IPS-15b (cell line): ENCODE results near the gene CLEC12A.
"Not testable (repeated sequence)": the region's sequence is repeated elsewhere in the genome, so short reads cannot be mapped to it uniquely, and the experiment has no call there.

ENCODE experiments used
- H3K27me3 ChIP-seq: one replicate; pipeline ENCODE4 v1.6.1; 2013; ENCODE audit warnings: low read length; ENCODE audit not compliant: control insufficient read depth, insufficient read depth
- H3K36me3 ChIP-seq: one replicate; pipeline ENCODE4 v1.6.1; 2013; ENCODE audit warnings: low read length; ENCODE audit not compliant: control insufficient read depth, insufficient read depth
- H3K4me1 ChIP-seq: one replicate; pipeline ENCODE4 v1.6.1; 2013; ENCODE audit warnings: mild to moderate bottlenecking, low read length; ENCODE audit not compliant: control insufficient read depth, insufficient read depth
- H3K4me3 ChIP-seq: one replicate; pipeline ENCODE4 v1.5.1; 2013; ENCODE audit warnings: low read depth, low read length
- H3K9ac ChIP-seq: one replicate; pipeline ENCODE4 v1.6.1; 2013; ENCODE audit warnings: low read depth, mild to moderate bottlenecking, low read length
- H3K9me3 ChIP-seq: one replicate; pipeline ENCODE4 v1.6.1; 2013; ENCODE audit warnings: mild to moderate bottlenecking, low read length; ENCODE audit not compliant: control insufficient read depth, insufficient read depth

CLEC12A gene

DNA sequence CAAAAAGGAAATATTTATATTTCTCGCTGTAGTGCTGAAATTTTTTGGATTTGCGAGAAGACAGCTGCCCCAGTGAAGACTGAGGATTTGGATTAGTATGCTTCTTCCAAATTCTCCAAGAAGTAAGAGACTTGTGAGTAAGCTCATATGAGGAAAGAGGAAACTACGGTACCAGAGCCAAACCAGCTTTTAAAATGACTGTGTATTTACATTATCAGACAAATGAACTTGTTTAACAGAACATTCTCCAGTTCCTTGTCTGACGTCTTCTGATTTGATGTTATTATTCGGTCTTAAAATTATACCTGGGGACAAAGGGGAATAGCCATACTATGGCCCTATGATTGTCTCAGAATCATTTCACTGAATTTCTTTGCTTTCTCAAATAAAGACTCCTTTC lies 47.2 kb downstream of the CLEC12A start:
- peaks cover 7% of the 10 kb centered on the region for H3K4me1 ChIP-seq
- H3K9ac ChIP-seq = no peak overlapping the region
- no peaks in the 10 kb centered on the region for H3K27me3 ChIP-seq
- no peaks in the 10 kb centered on the region for H3K9me3 ChIP-seq
- no peaks in the 10 kb centered on the region for H3K36me3 ChIP-seq
- H3K4me3 ChIP-seq = no peak overlapping the region

- H3K9me3 ChIP-seq = no peaks in the 10 kb centered on the region
- H3K9ac ChIP-seq = no peak overlapping the region
- H3K27me3 ChIP-seq = no peaks in the 10 kb centered on the region
- no peak overlapping the region for H3K4me3 ChIP-seq
- no peaks in the 10 kb centered on the region for H3K36me3 ChIP-seq
- H3K4me1 ChIP-seq = peaks cover 7% of the 10 kb centered on the region
Observed at GRCh38 chr12:10021342-10021741, 50.1 kb downstream of the CLEC12A start.

DNA sequence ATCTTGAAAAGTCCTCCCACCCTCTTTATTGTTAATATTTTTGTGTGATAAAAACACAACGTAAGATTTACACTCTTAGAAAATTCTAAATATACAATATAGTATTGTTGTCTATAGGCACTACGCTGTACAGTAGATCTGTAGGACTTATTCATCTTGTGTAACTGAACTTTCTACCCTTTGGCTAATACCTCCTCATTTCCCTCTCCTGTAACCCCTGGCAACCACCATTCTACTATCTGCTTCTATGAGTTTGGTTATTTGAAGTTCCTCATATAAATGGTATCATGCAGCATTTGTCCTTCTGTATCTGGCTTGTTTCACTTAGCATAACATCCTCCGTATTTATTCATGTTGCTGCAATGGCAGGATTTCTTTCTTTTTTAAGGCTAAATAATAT lies 54.0 kb downstream of the CLEC12A start:
- Histone ChIP-seq H3K27me3 (no peaks in the 10 kb centered on the region), H3K36me3 (no peaks in the 10 kb centered on the region), H3K9ac (no peak overlapping the region), H3K4me1 (no peaks in the 10 kb centered on the region), H3K9me3 (no peaks in the 10 kb centered on the region), H3K4me3 (no peak overlapping the region)

DNA sequence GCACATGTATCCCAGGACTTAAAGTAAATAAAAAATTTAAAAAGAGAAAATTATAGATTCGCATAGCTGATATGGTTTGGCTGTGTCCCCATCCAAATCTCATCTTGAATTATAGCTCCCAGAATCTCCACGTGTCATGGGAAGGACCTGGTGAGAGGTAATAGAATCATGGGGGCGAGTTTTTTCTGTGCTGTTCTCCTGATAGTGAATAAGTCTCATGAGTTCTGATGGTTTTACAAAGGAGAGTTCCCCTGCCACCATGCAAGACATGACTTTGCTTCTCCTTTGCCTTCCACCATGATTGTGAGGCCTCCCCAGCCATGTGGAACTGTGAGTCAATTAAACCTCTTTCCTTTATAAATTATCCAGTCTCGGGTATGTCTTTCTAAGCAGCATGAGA lies 55.5 kb downstream of the CLEC12A start:
- H3K36me3 ChIP-seq, H3K9me3 ChIP-seq, H3K4me1 ChIP-seq, H3K27me3 ChIP-seq, H3K9ac ChIP-seq, H3K4me3 ChIP-seq: not testable (repeated sequence)

GRCh38 chr12:10027311-10027710 lies 56.1 kb downstream of the CLEC12A start:
- Histone ChIP-seq H3K9ac (no peak overlapping the region), H3K27me3 (no peaks in the 10 kb centered on the region)

DNA sequence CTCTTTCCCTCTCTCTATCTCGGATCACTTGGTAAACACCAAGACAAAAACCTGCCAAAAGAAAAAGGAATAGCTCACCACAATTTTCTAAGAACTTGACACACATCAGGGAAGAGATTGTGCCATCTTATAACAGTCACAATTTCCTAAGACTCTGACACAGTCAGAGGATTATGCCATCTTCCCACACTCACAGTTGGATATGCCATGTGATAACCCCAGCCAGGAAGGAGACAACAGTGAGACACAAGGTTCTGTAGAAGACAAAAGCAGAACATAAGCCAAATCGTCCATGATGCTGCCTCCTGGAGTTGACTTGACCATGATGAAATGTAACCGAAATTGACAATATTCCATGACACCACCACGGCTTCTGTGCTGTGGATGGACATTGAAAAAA lies 56.5 kb downstream of the CLEC12A start:
- no peaks in the 10 kb centered on the region for H3K36me3 ChIP-seq
- H3K27me3 ChIP-seq = no peaks in the 10 kb centered on the region
- H3K4me3 ChIP-seq = no peak overlapping the region
- no peak overlapping the region for H3K9ac ChIP-seq
- no peaks in the 10 kb centered on the region for H3K4me1 ChIP-seq
- no peaks in the 10 kb centered on the region for H3K9me3 ChIP-seq

More at GRCh38 chr12:10027311-10027710, 56.1 kb downstream of the CLEC12A start:
- H3K4me1 ChIP-seq = no peaks in the 10 kb centered on the region
- H3K4me3 ChIP-seq = no peak overlapping the region
- H3K36me3 ChIP-seq = no peaks in the 10 kb centered on the region
- H3K9me3 ChIP-seq = no peaks in the 10 kb centered on the region

- Histone ChIP-seq H3K9ac (no peak within 1 kb of the TSS), H3K9me3 (no peaks in the 10 kb centered on the region), H3K27me3 (no peaks in the 10 kb centered on the region), H3K36me3 (no peaks in the 10 kb centered on the region), H3K4me1 (no peaks in the 10 kb centered on the region), H3K4me3 (no peak within 1 kb of the TSS)
Observed at GRCh38 chr12:10030446-10030845, 59.2 kb downstream of the CLEC12A start, which contains the start of gene CLEC9A. TSS of gene CLEC9A (plus strand) at chr12:10030682. CDS start at chr12:10052688, 22,006 bp downstream.

DNA sequence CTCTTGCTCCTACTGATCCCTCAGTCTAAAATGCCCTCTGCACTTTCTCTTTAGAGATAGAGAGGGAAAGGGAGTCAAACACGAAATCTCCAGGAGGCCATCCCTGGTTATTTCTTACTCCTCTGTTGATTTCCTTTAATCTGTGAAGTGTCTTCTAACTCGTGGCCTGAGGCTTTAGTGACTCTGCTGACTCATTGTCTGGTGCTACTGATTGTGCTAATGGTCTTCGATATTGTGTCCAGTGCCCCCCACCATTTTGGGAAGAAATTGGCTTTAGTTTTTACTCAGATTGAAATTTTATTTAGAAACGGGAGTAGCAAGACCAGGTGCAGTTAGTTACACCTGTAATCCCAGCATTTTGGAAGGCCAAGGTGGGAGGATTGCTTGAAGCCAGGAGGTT lies 60.1 kb downstream of the CLEC12A start:
- no peaks in the 10 kb centered on the region for H3K36me3 ChIP-seq
- H3K9me3 ChIP-seq = no peaks in the 10 kb centered on the region
- H3K4me3 ChIP-seq = no peak overlapping the region
- no peaks in the 10 kb centered on the region for H3K4me1 ChIP-seq
- no peaks in the 10 kb centered on the region for H3K27me3 ChIP-seq
- H3K9ac ChIP-seq = no peak overlapping the region

DNA sequence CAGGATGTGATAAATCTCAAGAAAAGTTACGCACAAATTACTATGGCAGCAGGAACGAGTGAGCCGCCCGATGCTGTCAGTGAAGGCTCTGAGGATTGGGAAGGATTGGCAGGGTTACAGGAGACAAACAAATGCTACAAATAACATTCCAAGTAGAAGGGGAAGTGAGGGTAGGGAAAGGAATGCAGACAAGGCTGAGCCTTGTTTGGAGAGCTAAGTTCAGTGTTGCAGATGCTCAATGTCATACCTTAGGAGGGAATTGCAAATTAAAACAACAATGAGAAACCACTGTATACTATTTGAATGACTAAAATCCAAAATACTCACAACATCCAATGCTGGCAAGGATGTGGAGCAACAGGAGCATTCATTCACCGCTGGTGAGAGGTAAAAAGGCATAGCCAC lies 60.6 kb downstream of the CLEC12A start:
- H3K4me1 ChIP-seq = no peaks in the 10 kb centered on the region
- no peak overlapping the region for H3K9ac ChIP-seq
- H3K36me3 ChIP-seq = no peaks in the 10 kb centered on the region
- H3K4me3 ChIP-seq = no peak overlapping the region
- H3K9me3 ChIP-seq = no peaks in the 10 kb centered on the region
- no peaks in the 10 kb centered on the region for H3K27me3 ChIP-seq

DNA sequence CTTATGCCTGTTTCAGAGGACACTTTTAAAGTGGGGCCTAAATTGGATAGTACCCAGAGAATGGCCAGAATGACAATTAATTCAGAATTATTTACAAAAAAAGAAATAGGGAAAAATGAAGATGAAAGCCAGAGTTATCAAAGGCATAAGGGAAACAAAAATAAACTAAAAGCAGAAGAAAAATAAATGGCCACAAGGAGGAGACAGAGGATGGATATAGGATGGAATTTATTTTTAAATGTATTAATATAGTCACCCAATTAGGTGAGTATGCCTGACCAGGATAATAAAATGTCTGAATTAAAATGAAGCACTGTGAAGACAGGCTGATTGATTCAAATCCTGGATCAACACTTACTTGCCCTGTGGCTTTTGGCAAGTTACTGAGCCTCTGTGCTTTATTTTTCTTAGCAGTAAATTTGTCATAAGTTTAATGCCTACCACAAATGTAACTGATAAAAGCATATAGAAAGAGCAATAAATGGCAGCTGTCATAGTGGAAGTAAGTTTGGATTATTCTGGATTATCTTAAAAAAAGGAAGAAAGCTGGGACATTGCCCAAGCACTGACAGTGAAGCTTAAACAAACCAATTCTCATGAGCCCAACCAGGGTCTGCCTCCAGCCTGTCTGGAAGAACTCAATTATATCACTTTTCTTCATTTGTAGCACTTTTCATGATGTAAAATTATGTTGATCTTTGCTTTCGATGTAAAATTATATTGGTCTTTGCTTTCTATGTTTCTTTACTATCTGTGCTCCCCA lies 62.8 kb downstream of the CLEC12A start:
- no peaks in the 10 kb centered on the region for H3K27me3 ChIP-seq
- no peak overlapping the region for H3K9ac ChIP-seq
- H3K9me3 ChIP-seq = no peaks in the 10 kb centered on the region
- no peaks in the 10 kb centered on the region for H3K4me1 ChIP-seq
- H3K36me3 ChIP-seq = no peaks in the 10 kb centered on the region
- H3K4me3 ChIP-seq = no peak overlapping the region
